Measurements from ENCODE around the gene XDH.

The XDH gene

DNA sequence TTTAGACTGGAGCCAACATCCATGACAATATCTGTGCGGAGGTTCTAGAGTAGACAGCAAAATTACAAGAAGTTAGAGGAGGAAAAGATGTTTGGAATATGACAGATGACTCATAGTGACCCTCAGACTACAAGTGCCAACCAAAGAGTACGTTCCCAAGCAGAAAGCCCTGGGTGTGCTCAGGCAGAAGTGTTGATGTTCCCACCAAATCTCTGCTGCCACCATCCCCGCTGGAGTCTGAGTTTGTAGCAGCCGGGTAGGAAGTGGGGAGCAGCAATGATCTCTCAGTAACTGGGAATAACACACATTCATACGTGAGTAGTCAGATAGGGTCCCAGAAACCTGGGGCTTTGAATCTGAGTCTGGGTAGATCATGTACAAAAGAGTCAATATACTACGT, 73.2 kb downstream of the XDH start:
- no peak overlapping the region for H3K9ac ChIP-seq (ENCODE audit: low read length)
- H3K9me2 ChIP-seq (replicated peaks; ENCODE audit: insufficient read depth, low read length) = no peaks in the 10 kb centered on the region
- no peaks in the 10 kb centered on the region for H3K36me3 ChIP-seq (ENCODE audit: low read length)
- H4K20me1 ChIP-seq (ENCODE audit: low read depth, low read length) = no peaks in the 10 kb centered on the region
- TF ChIP-seq CTCF (IDR thresholded peaks at IDR 0.05; ENCODE audit: insufficient read depth, low read length, poor library complexity, severe bottlenecking) (no peak), EZH2phosphoT487 (conservative IDR thresholded peaks at IDR 0.05; ENCODE audit: low read length) (no peak)
- H3F3A ChIP-seq (ENCODE audit: insufficient read depth) = no peaks in the 10 kb centered on the region
- H3K4me2 ChIP-seq (ENCODE audit: low read depth, low read length, poor library complexity, severe bottlenecking) = no peak overlapping the region
- no peaks in the 10 kb centered on the region for H3K27me3 ChIP-seq (ENCODE audit: low read length)
- H3K4me3 ChIP-seq (ENCODE audit: insufficient read depth, low read length, poor library complexity, severe bottlenecking) = no peak overlapping the region
- H3K27ac ChIP-seq (ENCODE audit: low read depth, low read length) = no peak overlapping the region
- no peak overlapping the region for H2AFZ ChIP-seq (ENCODE audit: low read depth, low read length, severe bottlenecking)
- no peaks in the 10 kb centered on the region for H3K79me2 ChIP-seq (ENCODE audit: insufficient read depth, low read length)
- no peaks in the 10 kb centered on the region for H3K9me3 ChIP-seq (ENCODE audit: insufficient read depth, low read length)

DNA sequence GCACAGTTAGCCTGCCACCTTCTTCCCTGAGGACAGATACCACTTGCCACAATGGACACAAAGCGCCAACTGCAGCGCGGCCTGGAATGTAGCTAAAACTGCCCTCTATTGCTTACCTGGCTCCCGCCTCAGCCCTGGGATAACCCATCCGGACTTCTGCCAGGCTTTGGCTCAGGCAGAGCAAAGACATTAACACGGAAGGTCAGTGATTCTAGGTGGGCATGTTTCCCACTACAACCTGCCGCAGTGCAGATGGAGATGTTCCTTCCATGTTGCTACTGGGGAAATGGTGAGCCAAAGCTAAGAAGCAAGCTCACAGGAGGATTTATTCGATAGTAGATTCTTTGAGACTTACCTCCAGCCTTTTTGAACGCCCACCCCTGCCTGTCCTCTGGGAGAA, 74.8 kb downstream of the XDH start:
- Histone ChIP-seq H3F3A (ENCODE audit: insufficient read depth) (no peaks in the 10 kb centered on the region), H3K79me2 (ENCODE audit: insufficient read depth, low read length) (no peaks in the 10 kb centered on the region), H3K36me3 (ENCODE audit: low read length) (no peaks in the 10 kb centered on the region), H3K27ac (ENCODE audit: low read depth, low read length) (no peak overlapping the region), H3K9me2 (replicated peaks; ENCODE audit: insufficient read depth, low read length) (no peaks in the 10 kb centered on the region), H3K4me2 (ENCODE audit: low read depth, low read length, poor library complexity, severe bottlenecking) (no peak overlapping the region), H3K4me3 (ENCODE audit: insufficient read depth, low read length, poor library complexity, severe bottlenecking) (no peak overlapping the region), H3K27me3 (ENCODE audit: low read length) (no peaks in the 10 kb centered on the region), H2AFZ (ENCODE audit: low read depth, low read length, severe bottlenecking) (no peak overlapping the region), H4K20me1 (ENCODE audit: low read depth, low read length) (no peaks in the 10 kb centered on the region), H3K9me3 (ENCODE audit: insufficient read depth, low read length) (no peaks in the 10 kb centered on the region), H3K9ac (ENCODE audit: low read length) (no peak overlapping the region)
- no peak for TF ChIP-seq EZH2phosphoT487 (conservative IDR thresholded peaks at IDR 0.05; ENCODE audit: low read length)
- TF ChIP-seq CTCF (IDR thresholded peaks at IDR 0.05; ENCODE audit: insufficient read depth, low read length, poor library complexity, severe bottlenecking) = no peak

DNA sequence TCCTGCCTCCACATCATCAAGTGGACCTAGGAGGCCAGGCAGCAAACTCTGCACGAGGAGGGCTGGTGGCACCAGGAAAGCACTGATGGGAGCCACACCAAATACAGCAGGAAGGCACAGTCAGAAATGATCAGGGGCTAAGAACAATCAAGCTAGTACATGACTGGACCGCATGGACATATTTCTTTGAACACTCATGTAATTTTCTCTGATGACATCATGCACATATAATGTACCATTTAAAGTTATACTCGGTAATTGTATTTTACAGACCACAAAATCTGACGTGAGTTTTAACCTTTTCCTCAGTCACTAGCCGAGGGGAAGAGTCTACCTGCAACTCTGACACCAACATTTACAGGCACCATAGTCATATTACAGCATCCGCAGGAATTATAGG, 76.7 kb downstream of the XDH start:
- H3K4me3 ChIP-seq (ENCODE audit: insufficient read depth, low read length, poor library complexity, severe bottlenecking) = no peak overlapping the region
- H3K36me3 ChIP-seq (ENCODE audit: low read length) = no peaks in the 10 kb centered on the region
- no peaks in the 10 kb centered on the region for H3K79me2 ChIP-seq (ENCODE audit: insufficient read depth, low read length)
- H3K9me2 ChIP-seq (replicated peaks; ENCODE audit: insufficient read depth, low read length) = no peaks in the 10 kb centered on the region
- no peak overlapping the region for H3K4me2 ChIP-seq (ENCODE audit: low read depth, low read length, poor library complexity, severe bottlenecking)
- H3K27ac ChIP-seq (ENCODE audit: low read depth, low read length) = no peak overlapping the region
- no peak overlapping the region for H2AFZ ChIP-seq (ENCODE audit: low read depth, low read length, severe bottlenecking)
- H3K9ac ChIP-seq (ENCODE audit: low read length) = no peak overlapping the region
- no peaks in the 10 kb centered on the region for H3K9me3 ChIP-seq (ENCODE audit: insufficient read depth, low read length)
- no peaks in the 10 kb centered on the region for H4K20me1 ChIP-seq (ENCODE audit: low read depth, low read length)
- TF ChIP-seq CTCF (IDR thresholded peaks at IDR 0.05; ENCODE audit: insufficient read depth, low read length, poor library complexity, severe bottlenecking) (no peak), EZH2phosphoT487 (conservative IDR thresholded peaks at IDR 0.05; ENCODE audit: low read length) (no peak)
- no peaks in the 10 kb centered on the region for H3F3A ChIP-seq (ENCODE audit: insufficient read depth)
- H3K27me3 ChIP-seq (ENCODE audit: low read length) = no peaks in the 10 kb centered on the region

DNA sequence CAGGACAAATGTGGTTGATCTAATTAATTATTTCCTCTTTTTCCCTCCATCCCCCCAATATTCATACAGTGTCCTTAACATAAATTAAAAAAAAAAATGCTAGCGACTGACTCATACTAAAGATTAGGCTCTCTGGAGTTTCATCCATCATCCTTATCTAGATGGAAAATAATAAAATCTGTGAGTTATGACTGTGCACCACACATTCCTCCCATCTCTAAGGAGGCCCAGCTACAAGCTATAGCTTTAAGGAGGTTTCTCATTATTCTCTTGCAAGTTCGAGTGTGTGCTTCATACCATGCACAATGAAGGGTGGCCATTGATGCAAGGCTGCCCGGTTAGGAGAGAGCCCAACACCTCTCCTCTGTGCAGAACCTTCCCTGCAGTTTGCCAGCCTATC, 77.3 kb downstream of the XDH start:
- Histone ChIP-seq H3F3A (ENCODE audit: insufficient read depth) (no peaks in the 10 kb centered on the region), H3K79me2 (ENCODE audit: insufficient read depth, low read length) (no peaks in the 10 kb centered on the region), H3K9me3 (ENCODE audit: insufficient read depth, low read length) (no peaks in the 10 kb centered on the region), H4K20me1 (ENCODE audit: low read depth, low read length) (no peaks in the 10 kb centered on the region), H3K9me2 (replicated peaks; ENCODE audit: insufficient read depth, low read length) (no peaks in the 10 kb centered on the region), H3K4me2 (ENCODE audit: low read depth, low read length, poor library complexity, severe bottlenecking) (no peak overlapping the region), H3K27me3 (ENCODE audit: low read length) (no peaks in the 10 kb centered on the region), H3K4me3 (ENCODE audit: insufficient read depth, low read length, poor library complexity, severe bottlenecking) (no peak overlapping the region), H3K36me3 (ENCODE audit: low read length) (no peaks in the 10 kb centered on the region), H2AFZ (ENCODE audit: low read depth, low read length, severe bottlenecking) (no peak overlapping the region), H3K27ac (ENCODE audit: low read depth, low read length) (no peak overlapping the region), H3K9ac (ENCODE audit: low read length) (no peak overlapping the region)
- TF ChIP-seq CTCF (IDR thresholded peaks at IDR 0.05; ENCODE audit: insufficient read depth, low read length, poor library complexity, severe bottlenecking) (no peak), EZH2phosphoT487 (conservative IDR thresholded peaks at IDR 0.05; ENCODE audit: low read length) (no peak)
